Colonic mucosa (tissue), 4 donors: Measurements from ENCODE around the gene SERPING1. TPM values are rescaled to one million over a fixed set of nuclear protein-coding genes. Genes with fewer than 3 reads are reported as not detected.

Experiments
- DNase-seq: peaks from one replicate; pipeline ENCODE4 v3.0.0-alpha.2; 2020
- H3K27ac ChIP-seq: fragments of 200-600 bp; one replicate; pipeline ENCODE4 v1.8.0; 2021
- H3K27me3 ChIP-seq: fragments of 200-600 bp; one replicate; pipeline ENCODE4 v1.8.0; 2021
- H3K36me3 ChIP-seq: fragments of 200-600 bp; one replicate; pipeline ENCODE4 v1.8.0; 2021
- H3K4me1 ChIP-seq: fragments of 200-600 bp; one replicate; pipeline ENCODE4 v1.8.0; 2021; ENCODE audit warnings: mild to moderate bottlenecking
- H3K4me3 ChIP-seq: fragments of 200-600 bp; one replicate; pipeline ENCODE4 v1.8.0; 2021
- H3K9ac ChIP-seq, 2 donors: one replicate each; pipeline ENCODE4 v1.7.0; 2013; ENCODE audit warnings: control low read depth in 2 of 2, low read depth in 2 of 2, low read length in 2 of 2
- H3K9me3 ChIP-seq: fragments of 200-600 bp; one replicate; pipeline ENCODE4 v1.8.0; 2021
- CTCF ChIP-seq: fragments of 200-600 bp; IDR thresholded peaks from one replicate; pipeline ENCODE4 v1.8.0; 2022; ENCODE audit warnings: antibody characterized with exemption, mild to moderate bottlenecking
- intact Hi-C: fragments of 100-400 bp; cut with DNase I; formaldehyde crosslinking; loops from one replicate; pipeline ENCODE4 v1.14.1; 2022
- total RNA-seq, 2 donors: library from RNA; stranded (reverse); fragmentation: NEBNext Ultra II Directional in 1 of 2; extraction: Animal tissue kit (Norgen Biotek cat#: 25700) in 1 of 2; gene quantifications; one replicate each; pipeline ENCODE4 v1.2.1, GENCODE V29; 2021
- donor health status: healthy.
- donor health status: DM: no; HTN: no; CAD: no.
- donor health status: DM: no; HTN: no; CAD: no.

The SERPING1 gene
- total RNA-seq, 2 donors from 2014 or later = 18.7 to 57.5 TPM

- Histone ChIP-seq H3K27ac (no peak overlapping the region), H3K9ac (no peak overlapping the region)
- intact Hi-C loops = no loop called here
These were observed 32.7 kb downstream of the SERPING1 start for GRCh38 chr11:57630171-57630570.

GRCh38 chr11:57632116-57632515 lies 34.6 kb downstream of the SERPING1 start:
- no peaks in the 10 kb centered on the region for H3K9me3 ChIP-seq
- H3K36me3 ChIP-seq = no peaks in the 10 kb centered on the region
- intact Hi-C loops = no loop called here
- H3K9ac ChIP-seq = no peak overlapping the region
- DNase-seq = no peak
- H3K4me3 ChIP-seq = no peak overlapping the region
- H3K4me1 ChIP-seq = no peaks in the 10 kb centered on the region
- no peak for TF ChIP-seq CTCF
- no peak overlapping the region for H3K27ac ChIP-seq
- H3K27me3 ChIP-seq = no peaks in the 10 kb centered on the region

More at GRCh38 chr11:57630171-57630570, 32.7 kb downstream of the SERPING1 start:
- H3K36me3 ChIP-seq = no peaks in the 10 kb centered on the region
- H3K4me3 ChIP-seq = no peak overlapping the region
- no peak for TF ChIP-seq CTCF
- H3K9me3 ChIP-seq = no peaks in the 10 kb centered on the region
- no peaks in the 10 kb centered on the region for H3K4me1 ChIP-seq
- H3K27me3 ChIP-seq = no peaks in the 10 kb centered on the region
- no peak for DNase-seq

DNA sequence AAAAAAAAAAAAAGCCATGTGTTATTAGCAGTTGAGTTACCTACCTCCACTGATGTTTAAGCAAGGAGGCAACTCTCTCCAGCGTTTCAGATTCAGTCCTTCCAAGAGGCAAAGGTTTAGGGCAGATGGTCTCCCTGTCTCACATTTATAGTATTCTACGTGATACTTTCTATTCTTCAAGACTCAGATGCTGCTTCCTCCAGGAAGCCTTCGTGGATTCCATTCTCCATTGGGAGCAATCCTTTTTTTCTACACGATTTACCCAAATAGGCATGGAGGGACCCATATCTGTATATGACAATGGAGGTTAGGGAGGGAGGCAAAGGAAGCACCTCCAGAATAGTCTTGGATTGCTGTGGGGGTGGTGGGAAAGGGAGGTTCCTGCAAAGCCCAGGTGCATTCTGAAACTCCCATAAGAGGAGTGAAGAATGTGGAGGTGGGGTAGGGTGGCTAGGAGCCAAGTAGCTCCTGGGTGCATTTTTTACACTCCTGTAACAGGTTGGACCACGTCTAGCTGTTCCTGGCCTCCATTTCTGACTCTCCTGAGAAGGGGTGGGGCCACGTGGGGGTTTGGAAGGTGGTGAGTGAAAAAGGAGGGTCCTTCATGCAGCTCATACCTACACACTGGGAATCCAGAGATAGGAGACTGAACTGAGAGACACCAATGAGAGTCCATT lies 36.0 kb downstream of the SERPING1 start:
- no peaks in the 10 kb centered on the region for H3K4me1 ChIP-seq
- no peak overlapping the region for H3K9ac ChIP-seq
- intact Hi-C loops = no loop called here
- no peak for DNase-seq
- no peaks in the 10 kb centered on the region for H3K9me3 ChIP-seq
- H3K36me3 ChIP-seq = no peaks in the 10 kb centered on the region
- H3K4me3 ChIP-seq = no peak overlapping the region
- no peak for TF ChIP-seq CTCF
- H3K27me3 ChIP-seq = no peaks in the 10 kb centered on the region
- H3K27ac ChIP-seq = no peak overlapping the region

GRCh38 chr11:57634311-57634710 lies 36.8 kb downstream of the SERPING1 start:
- no peak for DNase-seq
- no peak overlapping the region for H3K27ac ChIP-seq
- H3K9me3 ChIP-seq = no peaks in the 10 kb centered on the region
- H3K27me3 ChIP-seq = no peaks in the 10 kb centered on the region
- no peak overlapping the region for H3K4me3 ChIP-seq
- no peak overlapping the region for H3K9ac ChIP-seq
- H3K4me1 ChIP-seq = no peaks in the 10 kb centered on the region
- no peak for TF ChIP-seq CTCF
- intact Hi-C loops = no loop called here
- no peaks in the 10 kb centered on the region for H3K36me3 ChIP-seq

GRCh38 chr11:57635246-57635645 lies 37.8 kb downstream of the SERPING1 start:
- DNase-seq = no peak
- Histone ChIP-seq H3K4me1 (no peaks in the 10 kb centered on the region), H3K36me3 (no peaks in the 10 kb centered on the region), H3K4me3 (no peak overlapping the region), H3K27me3 (no peaks in the 10 kb centered on the region), H3K27ac (no peak overlapping the region), H3K9ac (no peak overlapping the region), H3K9me3 (no peaks in the 10 kb centered on the region)
- no peak for TF ChIP-seq CTCF
- intact Hi-C loops = no loop called here
